Effector memory CD4-positive, alpha-beta T cell (primary cell): ENCODE results near the gene NAALADL2.
"Not testable (repeated sequence)": the region's sequence is repeated elsewhere in the genome, so short reads cannot be mapped to it uniquely, and the experiment has no call there.

Experiments
- DNase-seq, 3 donors: peaks; one replicate each; pipeline ENCODE4 v3.0.0-alpha.2; 2020
- H3K27ac ChIP-seq: 2 replicates; pipeline ENCODE4 v1.7.0; 2013; ENCODE audit warnings: mild to moderate bottlenecking, low read length, moderate library complexity; ENCODE audit not compliant: insufficient read depth, poor library complexity, severe bottlenecking
- H3K27me3 ChIP-seq: replicated peaks from 2 replicates; pipeline ENCODE4 v1.7.0; 2013; ENCODE audit warnings: mild to moderate bottlenecking, low read length; ENCODE audit not compliant: insufficient read depth, control insufficient read depth, poor library complexity, severe bottlenecking
- H3K36me3 ChIP-seq: 2 replicates; pipeline ENCODE4 v1.7.0; 2013; ENCODE audit warnings: mild to moderate bottlenecking, low read length, moderate library complexity; ENCODE audit not compliant: control insufficient read depth, insufficient read depth
- H3K4me1 ChIP-seq: 2 replicates; pipeline ENCODE4 v1.7.0; 2013; ENCODE audit warnings: low read length, mild to moderate bottlenecking; ENCODE audit not compliant: control insufficient read depth, insufficient read depth, poor library complexity, severe bottlenecking
- H3K4me3 ChIP-seq: 2 replicates; pipeline ENCODE4 v1.7.0; 2013; ENCODE audit warnings: low read length, low read depth, mild to moderate bottlenecking; ENCODE audit not compliant: insufficient read depth, poor library complexity, severe bottlenecking
- H3K9me3 ChIP-seq: 2 replicates; pipeline ENCODE4 v1.7.0; 2013; ENCODE audit warnings: mild to moderate bottlenecking, low read length, moderate library complexity; ENCODE audit not compliant: control insufficient read depth

Gene NAALADL2

GRCh38 chr3:175748087-175748730 lies 889.1 kb downstream of the NAALADL2 start:
- H3K27ac ChIP-seq, result no peak overlapping the region
- no peaks in the 10 kb centered on the region for H3K27me3 ChIP-seq
- no peaks in the 10 kb centered on the region for H3K36me3 ChIP-seq
- no peaks in the 10 kb centered on the region for H3K4me1 ChIP-seq
- DNase-seq, result no peak
- no peak overlapping the region for H3K4me3 ChIP-seq
- H3K9me3 ChIP-seq, result no peaks in the 10 kb centered on the region

DNA sequence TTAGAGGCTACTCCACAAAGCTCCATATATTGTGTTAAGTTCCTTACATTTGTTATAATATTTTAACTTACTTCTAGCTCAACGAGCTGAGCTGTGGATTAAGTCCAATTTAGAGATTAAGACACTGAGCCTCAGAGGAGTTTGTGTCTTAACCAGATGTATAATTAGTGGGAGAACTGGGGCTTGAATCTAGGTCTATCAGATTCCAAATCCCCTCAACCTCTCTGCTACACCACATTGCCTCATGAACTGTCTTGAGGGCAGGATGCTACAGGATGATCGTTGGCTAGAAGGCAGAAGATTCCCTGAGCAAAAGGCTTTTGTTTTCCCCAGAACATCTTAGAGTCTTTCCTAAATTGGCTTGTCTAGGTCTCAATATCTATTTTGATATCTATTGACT lies 890.8 kb downstream of the NAALADL2 start:
- no peaks in the 10 kb centered on the region for H3K4me1 ChIP-seq

DNA sequence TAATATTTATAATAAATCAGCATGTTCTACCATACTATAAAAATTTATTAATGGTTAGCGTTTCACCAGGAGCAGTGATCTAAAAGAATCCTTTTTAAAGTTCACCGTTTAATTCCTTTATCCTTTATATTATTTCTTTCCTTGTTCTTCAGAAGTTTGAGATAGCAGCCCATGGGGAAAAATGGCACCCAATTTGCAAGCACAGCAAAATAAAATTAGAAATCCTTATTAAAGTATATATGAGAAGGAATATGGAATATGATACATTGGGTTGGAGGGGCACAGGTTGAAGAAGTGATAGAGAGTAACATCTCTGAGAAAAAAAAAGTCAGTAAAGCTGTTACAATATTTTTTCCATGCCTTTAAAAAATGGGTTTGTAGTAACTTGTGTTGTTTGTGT lies 892.0 kb downstream of the NAALADL2 start:
- Histone ChIP-seq H3K27me3 (no peaks in the 10 kb centered on the region), H3K4me1 (no peaks in the 10 kb centered on the region), H3K36me3 (no peaks in the 10 kb centered on the region), H3K9me3 (no peaks in the 10 kb centered on the region), H3K27ac (no peak overlapping the region), H3K4me3 (no peak overlapping the region)
- DNase-seq, result no peak

More for the DNA sequence above, 890.8 kb downstream of the NAALADL2 start:
- H3K4me3 ChIP-seq, result no peak overlapping the region
- H3K27ac ChIP-seq, result no peak overlapping the region
- no peaks in the 10 kb centered on the region for H3K27me3 ChIP-seq
- H3K9me3 ChIP-seq, result no peaks in the 10 kb centered on the region
- H3K36me3 ChIP-seq, result no peaks in the 10 kb centered on the region
- DNase-seq, result no peak

DNA sequence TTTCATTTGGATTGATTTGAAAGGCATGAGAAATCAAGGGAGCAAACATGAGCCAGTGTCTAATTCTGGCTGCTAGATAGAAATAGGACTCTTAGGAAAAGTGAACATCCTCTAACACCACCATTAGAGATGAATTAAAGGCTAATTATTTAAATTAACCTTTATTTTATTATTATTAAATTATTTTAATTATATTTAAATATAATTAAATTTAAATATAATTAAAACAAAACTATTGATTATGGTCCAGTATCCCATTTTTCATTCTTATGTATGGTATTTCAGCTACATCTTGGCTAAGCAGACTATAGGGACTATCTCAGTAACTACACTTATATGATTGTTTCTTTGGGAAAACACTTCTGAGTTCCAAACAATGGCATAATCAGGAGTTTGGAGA lies 904.8 kb downstream of the NAALADL2 start:
- no peak overlapping the region for H3K27ac ChIP-seq
- no peak overlapping the region for H3K4me3 ChIP-seq
- H3K36me3 ChIP-seq, result no peaks in the 10 kb centered on the region
- no peaks in the 10 kb centered on the region for H3K4me1 ChIP-seq
- no peaks in the 10 kb centered on the region for H3K27me3 ChIP-seq
- no peaks in the 10 kb centered on the region for H3K9me3 ChIP-seq
- DNase-seq, result no peak

DNA sequence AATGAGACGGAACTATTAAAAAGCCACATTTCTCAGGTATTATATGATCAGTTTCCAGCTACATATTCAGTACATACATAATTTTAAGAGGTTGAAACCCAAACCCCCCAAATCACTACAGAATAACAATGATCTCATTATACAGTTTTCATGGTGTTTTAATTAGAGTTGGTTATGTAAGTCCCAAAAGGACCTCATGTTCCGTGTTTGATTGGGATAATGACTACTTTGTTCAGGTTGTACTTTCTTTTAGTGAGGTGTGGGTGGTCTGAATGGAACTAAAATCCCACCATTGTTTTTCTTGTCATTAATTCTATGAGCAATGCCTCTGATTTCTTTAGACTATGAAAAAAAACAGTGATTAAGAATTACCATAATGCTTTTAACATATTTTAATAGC lies 905.6 kb downstream of the NAALADL2 start:
- DNase-seq, result no peak
- no peaks in the 10 kb centered on the region for H3K4me1 ChIP-seq
- no peaks in the 10 kb centered on the region for H3K27me3 ChIP-seq
- no peak overlapping the region for H3K4me3 ChIP-seq
- H3K36me3 ChIP-seq, result no peaks in the 10 kb centered on the region
- H3K27ac ChIP-seq, result no peak overlapping the region
- H3K9me3 ChIP-seq, result no peaks in the 10 kb centered on the region

- H3K36me3 ChIP-seq, result no peaks in the 10 kb centered on the region
- H3K4me3 ChIP-seq, result no peak overlapping the region
- no peak overlapping the region for H3K27ac ChIP-seq
- H3K9me3 ChIP-seq, result no peaks in the 10 kb centered on the region
- no peak for DNase-seq
- H3K27me3 ChIP-seq, result no peaks in the 10 kb centered on the region
- H3K4me1 ChIP-seq, result no peaks in the 10 kb centered on the region
These were observed 911.3 kb downstream of the NAALADL2 start for GRCh38 chr3:175770426-175770825.

GRCh38 chr3:175777495-175777894 lies 918.4 kb downstream of the NAALADL2 start:
- Histone ChIP-seq H3K4me1 (no peaks in the 10 kb centered on the region), H3K27ac (no peak overlapping the region), H3K27me3 (no peaks in the 10 kb centered on the region), H3K36me3 (no peaks in the 10 kb centered on the region), H3K9me3 (no peaks in the 10 kb centered on the region), H3K4me3 (no peak overlapping the region)
- DNase-seq, result no peak

- H3K27me3 ChIP-seq, result no peaks in the 10 kb centered on the region
- H3K4me1 ChIP-seq, result no peaks in the 10 kb centered on the region
- H3K27ac ChIP-seq, result no peak overlapping the region
- H3K4me3 ChIP-seq, result no peak overlapping the region
- no peaks in the 10 kb centered on the region for H3K36me3 ChIP-seq
- no peak for DNase-seq
- H3K9me3 ChIP-seq, result no peaks in the 10 kb centered on the region
These were observed 918.8 kb downstream of the NAALADL2 start for GRCh38 chr3:175777965-175778364.

GRCh38 chr3:175778994-175779393 lies 919.9 kb downstream of the NAALADL2 start:
- no peak overlapping the region for H3K4me3 ChIP-seq
- H3K4me1 ChIP-seq, result no peaks in the 10 kb centered on the region
- no peaks in the 10 kb centered on the region for H3K27me3 ChIP-seq
- no peaks in the 10 kb centered on the region for H3K36me3 ChIP-seq
- no peak for DNase-seq
- H3K27ac ChIP-seq, result no peak overlapping the region
- H3K9me3 ChIP-seq, result no peaks in the 10 kb centered on the region

- not testable (repeated sequence) for H3K4me1 ChIP-seq, DNase-seq, H3K27ac ChIP-seq
These were observed 928.0 kb downstream of the NAALADL2 start for GRCh38 chr3:175787109-175787508.

More at GRCh38 chr3:175787109-175787508, 928.0 kb downstream of the NAALADL2 start:
- H3K27me3 ChIP-seq, H3K4me3 ChIP-seq, H3K36me3 ChIP-seq, H3K9me3 ChIP-seq: not testable (repeated sequence)
